ENCODE measurements around the gene BRAF. TPM values are rescaled to one million over a fixed set of nuclear protein-coding genes. Genes with fewer than 3 reads are reported as not detected.

BRAF gene
- polyA plus RNA-seq, 1 donor (not counting 4 experiments of a cell fraction or from before 2014, with no cell fraction given) = 12.4 TPM

- Histone ChIP-seq H3K9me3 (ENCODE audit: control insufficient read depth, low read depth, low read length) (no peaks in the 10 kb centered on the region), H4K20me1 (ENCODE audit: control insufficient read depth, extremely low read depth, insufficient read depth, low read length) (no peaks in the 10 kb centered on the region), H3K27ac (ENCODE audit: control insufficient read depth, insufficient read depth, low read length) (no peak overlapping the region), H3K4me2 (ENCODE audit: control insufficient read depth, extremely low read depth, insufficient read depth, low read depth, low read length) (no peak overlapping the region), H2AFZ (ENCODE audit: control insufficient read depth, low read length) (no peak overlapping the region), H3K4me3 (ENCODE audit: control insufficient read depth in 2 of 3, extremely low read depth in 1 of 3, insufficient read depth in 2 of 3, low read depth in 1 of 3, low read length in 3 of 3) (no peak overlapping the region), H3K36me3 (ENCODE audit: control insufficient read depth in 2 of 2, extremely low read depth in 1 of 2, insufficient read depth in 2 of 2, low read length in 2 of 2) (no peaks in the 10 kb centered on the region), H3K27me3 (ENCODE audit: control insufficient read depth, extremely low read depth, insufficient read depth, low read length) (no peaks in the 10 kb centered on the region), H3K9ac (ENCODE audit: control insufficient read depth, extremely low read depth, insufficient read depth, low read length) (no peak overlapping the region), H3K9me1 (ENCODE audit: control insufficient read depth, extremely low read depth, insufficient read depth, low read length) (no peaks in the 10 kb centered on the region), H3K4me1 (ENCODE audit: control insufficient read depth, extremely low read depth, insufficient read depth, low read length) (peaks cover 6% of the 10 kb centered on the region), H3K79me2 (ENCODE audit: control insufficient read depth, insufficient read depth, low read length) (peaks cover 16% of the 10 kb centered on the region)
- DNase-seq (ENCODE audit: low read depth, low spot score) (no peak), FAIRE-seq (no peak)
- dilution Hi-C loops (cut with MboI; ENCODE audit: extremely low pct_ligation_motif_present, low sequenced_read_pairs) = no loop called here
- TF ChIP-seq EZH2 (IDR thresholded peaks at IDR 0.05; ENCODE audit: low read length) = no peak
- TF ChIP-seq CTCF (optimal IDR thresholded peaks at IDR 0.05 in 1 of 3, IDR thresholded peaks at IDR 0.05 in 1 of 3, conservative IDR thresholded peaks at IDR 0.05 in 1 of 3; ENCODE audit: extremely low read depth in 1 of 3, insufficient read depth in 2 of 3, low read length in 3 of 3) = no peak
Observed at GRCh38 chr7:140864732-140865131, 60.0 kb downstream of the BRAF start.

- H3K9ac ChIP-seq (ENCODE audit: control insufficient read depth, extremely low read depth, insufficient read depth, low read length) = no peak overlapping the region
- no peaks in the 10 kb centered on the region for H3K9me3 ChIP-seq (ENCODE audit: control insufficient read depth, low read depth, low read length)
- H3K27ac ChIP-seq (ENCODE audit: control insufficient read depth, insufficient read depth, low read length) = no peak overlapping the region
- no peaks in the 10 kb centered on the region for H3K27me3 ChIP-seq (ENCODE audit: control insufficient read depth, extremely low read depth, insufficient read depth, low read length)
- FAIRE-seq (no peak), DNase-seq (ENCODE audit: low read depth, low spot score) (no peak)
- no peak overlapping the region for H3K4me2 ChIP-seq (ENCODE audit: control insufficient read depth, extremely low read depth, insufficient read depth, low read depth, low read length)
- no peak overlapping the region for H2AFZ ChIP-seq (ENCODE audit: control insufficient read depth, low read length)
- H3K4me1 ChIP-seq (ENCODE audit: control insufficient read depth, extremely low read depth, insufficient read depth, low read length) = peaks cover 6% of the 10 kb centered on the region
- dilution Hi-C loops (cut with MboI; ENCODE audit: extremely low pct_ligation_motif_present, low sequenced_read_pairs) = no loop called here
- no peak overlapping the region for H3K4me3 ChIP-seq (ENCODE audit: control insufficient read depth in 2 of 3, extremely low read depth in 1 of 3, insufficient read depth in 2 of 3, low read depth in 1 of 3, low read length in 3 of 3)
- TF ChIP-seq CTCF (optimal IDR thresholded peaks at IDR 0.05 in 1 of 3, IDR thresholded peaks at IDR 0.05 in 1 of 3, conservative IDR thresholded peaks at IDR 0.05 in 1 of 3; ENCODE audit: extremely low read depth in 1 of 3, insufficient read depth in 2 of 3, low read length in 3 of 3) = no peak
- TF ChIP-seq EZH2 (IDR thresholded peaks at IDR 0.05; ENCODE audit: low read length) = no peak
- no peaks in the 10 kb centered on the region for H4K20me1 ChIP-seq (ENCODE audit: control insufficient read depth, extremely low read depth, insufficient read depth, low read length)
- H3K79me2 ChIP-seq (ENCODE audit: control insufficient read depth, insufficient read depth, low read length) = peaks cover 16% of the 10 kb centered on the region
- H3K36me3 ChIP-seq (ENCODE audit: control insufficient read depth in 2 of 2, extremely low read depth in 1 of 2, insufficient read depth in 2 of 2, low read length in 2 of 2) = no peaks in the 10 kb centered on the region
- no peaks in the 10 kb centered on the region for H3K9me1 ChIP-seq (ENCODE audit: control insufficient read depth, extremely low read depth, insufficient read depth, low read length)
Observed at GRCh38 chr7:140863867-140864266, 60.9 kb downstream of the BRAF start.
